ENCODE data around the gene SLC35G4.
"Not testable (repeated sequence)": the region's sequence is repeated elsewhere in the genome, so short reads cannot be mapped to it uniquely, and the experiment has no call there.

DNA sequence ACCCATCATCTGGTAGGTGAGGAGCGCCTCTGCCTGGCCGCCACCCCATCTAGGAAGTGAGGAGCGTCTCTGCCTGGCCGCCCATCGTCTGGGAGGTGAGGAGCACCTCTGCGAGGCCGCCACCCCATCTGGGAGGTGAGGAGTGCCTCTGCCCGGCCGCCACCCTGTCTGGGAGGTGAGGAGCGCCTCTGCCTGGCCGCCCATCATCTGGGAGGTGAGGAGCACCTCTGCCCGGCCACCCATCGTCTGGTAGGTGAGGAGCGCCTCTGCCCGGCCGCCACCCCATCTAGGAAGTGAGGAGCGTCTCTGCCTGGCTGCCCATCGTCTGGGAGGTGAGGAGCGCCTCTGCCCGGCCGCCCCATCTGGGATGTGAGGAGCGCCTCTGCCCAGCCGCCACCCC lies 4.2 kb downstream of the SLC35G4 start:
- not testable (repeated sequence) for TF ChIP-seq EZH2phosphoT487 (IDR thresholded peaks at IDR 0.05; ENCODE audit: insufficient read depth, low read depth); EZH2 (IDR thresholded peaks at IDR 0.05; ENCODE audit: insufficient read depth, poor library complexity, severe bottlenecking)

Data from GM23248 (cell line).